ENCODE data around the gene RAB5B. TPM values are rescaled to one million over a fixed set of nuclear protein-coding genes. Genes with fewer than 3 reads are reported as not detected.

The RAB5B gene
- total and polyA plus RNA-seq, 5 donors from 2014 or later: 60.8 to 73.4 (median 67.4) TPM

DNA sequence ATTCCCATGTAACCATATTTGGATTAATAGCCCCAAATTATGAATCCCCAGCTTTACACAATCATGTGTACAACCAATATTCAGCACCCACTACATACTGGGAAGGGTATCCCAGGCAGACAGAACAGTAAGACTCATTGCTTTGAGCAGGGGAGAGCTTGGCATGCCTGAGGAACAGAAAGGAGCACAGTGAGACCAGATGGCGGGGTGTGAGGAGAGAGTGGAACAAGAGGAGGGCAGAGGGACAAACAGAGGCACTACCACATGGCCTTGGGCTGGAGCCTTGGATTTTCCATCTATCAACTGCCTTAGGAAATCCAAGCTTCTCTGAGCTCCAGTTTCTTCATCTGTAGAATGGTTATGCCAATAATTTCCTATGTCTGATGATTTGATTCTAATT lies 39.1 kb upstream of the RAB5B start:
- DNase-seq (no peak), ATAC-seq (ENCODE audit: low read depth in 2 of 2) (no peak)
- Mint-ChIP-seq H3K9me3 (peaks cover 0 to 4% (median 0%) of the 10 kb centered on the region in 7 donors), H3K27ac (peak overlapping the region; percentile 96 to 98 (median 97)), H3K27me3 (peaks cover 3% of the 10 kb centered on the region), H3K4me3 (peak overlapping the region; percentile 90 to 100 (median 98)), H3K4me1 (peaks cover 10 to 74% (median 64%) of the 10 kb centered on the region in 4 donors), H3K36me3 (peaks cover 67% of the 10 kb centered on the region)
- Histone ChIP-seq H3K36me3 (ENCODE audit: control insufficient read depth, insufficient read depth, low read length) (peaks cover 43% of the 10 kb centered on the region), H3K4me1 (ENCODE audit: control insufficient read depth, insufficient read depth, low read length, poor library complexity, severe bottlenecking) (peaks cover 72% of the 10 kb centered on the region), H3K27ac (ENCODE audit: insufficient read depth, low read length, poor library complexity, severe bottlenecking) (peak overlapping the region; percentile 92), H3K9me3 (ENCODE audit: control insufficient read depth in 2 of 2, low read length in 2 of 2) (no peaks in the 10 kb centered on the region), H3K27me3 (ENCODE audit: control insufficient read depth, insufficient read depth, low read length) (no peaks in the 10 kb centered on the region), H3K4me3 (ENCODE audit: low read depth, low read length) (peak overlapping the region; percentile 97)

DNA sequence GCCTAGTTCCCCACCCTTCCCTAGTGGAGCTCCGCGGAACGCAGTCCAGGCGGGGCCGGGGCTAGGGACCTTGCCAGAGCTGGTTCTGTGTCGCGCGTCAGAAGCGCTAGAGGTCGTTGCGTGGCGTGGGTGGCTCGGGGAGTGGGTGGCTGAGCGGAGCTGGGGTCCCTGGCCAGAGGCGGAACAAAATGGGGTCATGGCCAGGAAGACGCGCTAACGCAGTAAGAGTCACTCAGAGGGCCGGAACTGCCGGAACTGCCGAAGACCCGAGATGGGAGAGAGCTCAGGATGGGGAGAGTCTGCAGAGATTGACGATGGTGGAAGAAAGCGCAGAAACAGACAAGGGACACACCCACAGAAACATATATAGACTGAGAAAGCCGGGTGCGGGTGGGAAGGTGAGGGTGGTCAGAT lies 38.1 kb upstream of the RAB5B start:
- ATAC-seq (ENCODE audit: low read depth in 2 of 2): no peak
- H3K4me1 ChIP-seq (ENCODE audit: control insufficient read depth, insufficient read depth, low read length, poor library complexity, severe bottlenecking): peaks cover 78% of the 10 kb centered on the region
- H3K4me3 ChIP-seq (ENCODE audit: low read depth, low read length): peak overlapping the region; percentile 97

GRCh38 chr12:55937981-55938380 lies 35.9 kb upstream of the RAB5B start:
- Mint-ChIP-seq H3K27me3 (no peaks in the 10 kb centered on the region), H3K9me3 (no peaks in the 10 kb centered on the region), H3K4me1 (peaks cover 6 to 97% (median 80%) of the 10 kb centered on the region in 4 donors), H3K4me3 (peak overlapping the region; percentile 52 to 100 (median 86)), H3K36me3 (peaks cover 80% of the 10 kb centered on the region), H3K27ac (peak overlapping the region; percentile 54 to 97 (median 89))
- Histone ChIP-seq H3K36me3 (ENCODE audit: control insufficient read depth, insufficient read depth, low read length) (peaks cover 73% of the 10 kb centered on the region), H3K27me3 (ENCODE audit: control insufficient read depth, insufficient read depth, low read length) (no peaks in the 10 kb centered on the region), H3K4me3 (ENCODE audit: low read depth, low read length) (peak overlapping the region; percentile 28), H3K4me1 (ENCODE audit: control insufficient read depth, insufficient read depth, low read length, poor library complexity, severe bottlenecking) (peaks cover 80% of the 10 kb centered on the region), H3K27ac (ENCODE audit: insufficient read depth, low read length, poor library complexity, severe bottlenecking) (peak overlapping the region; percentile 92), H3K9me3 (ENCODE audit: control insufficient read depth in 2 of 2, low read length in 2 of 2) (no peaks in the 10 kb centered on the region)
- ATAC-seq (ENCODE audit: low read depth in 2 of 2): no peak
- no peak for DNase-seq

More for the DNA sequence above, 38.1 kb upstream of the RAB5B start:
- Histone ChIP-seq H3K27ac (ENCODE audit: insufficient read depth, low read length, poor library complexity, severe bottlenecking) (peak overlapping the region; percentile 92), H3K27me3 (ENCODE audit: control insufficient read depth, insufficient read depth, low read length) (no peaks in the 10 kb centered on the region), H3K36me3 (ENCODE audit: control insufficient read depth, insufficient read depth, low read length) (peaks cover 52% of the 10 kb centered on the region), H3K9me3 (ENCODE audit: control insufficient read depth in 2 of 2, low read length in 2 of 2) (no peaks in the 10 kb centered on the region)
- Mint-ChIP-seq H3K27ac (peak overlapping the region; percentile 96 to 98 (median 97)), H3K4me3 (peak overlapping the region; percentile 90 to 100 (median 98)), H3K4me1 (peaks cover 6 to 77% (median 67%) of the 10 kb centered on the region in 4 donors), H3K36me3 (peaks cover 76% of the 10 kb centered on the region), H3K9me3 (peaks cover 0 to 4% (median 0%) of the 10 kb centered on the region in 7 donors), H3K27me3 (no peaks in the 10 kb centered on the region)
- peak in 1 of 3 donors; percentile 49 for DNase-seq

DNA sequence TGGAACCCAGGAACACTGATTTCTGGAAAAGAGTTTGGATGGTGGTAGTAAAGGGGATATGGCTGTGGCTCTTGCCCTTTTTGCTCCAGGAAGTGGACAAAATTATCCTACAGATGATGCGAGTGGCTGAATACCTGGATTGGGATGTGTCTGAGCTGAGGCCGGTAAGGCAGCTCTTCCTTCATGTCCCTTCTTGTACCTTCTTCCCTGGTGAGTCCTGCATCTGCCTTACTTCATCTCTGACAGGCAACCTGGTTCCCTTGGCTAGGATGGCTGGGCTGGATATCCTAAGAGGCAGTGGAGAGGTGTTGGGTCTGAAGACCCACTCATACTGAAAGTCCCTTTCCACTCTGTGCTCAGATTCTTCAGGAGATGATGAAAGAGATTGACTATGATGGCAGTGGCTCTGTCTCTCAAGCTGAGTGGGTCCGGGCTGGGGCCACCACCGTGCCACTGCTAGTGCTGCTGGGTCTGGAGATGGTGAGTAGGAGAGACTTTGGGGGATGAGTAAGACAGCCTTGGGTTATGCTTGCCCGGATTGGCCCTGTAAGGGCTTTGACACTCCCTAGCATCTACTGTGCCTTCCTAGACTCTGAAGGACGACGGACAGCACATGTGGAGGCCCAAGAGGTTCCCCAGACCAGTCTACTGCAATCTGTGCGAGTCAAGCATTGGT lies 34.9 kb upstream of the RAB5B start:
- H3K4me1 Mint-ChIP-seq: peaks cover 6 to 99% (median 79%) of the 10 kb centered on the region in 4 donors
- H3K4me1 ChIP-seq (ENCODE audit: control insufficient read depth, insufficient read depth, low read length, poor library complexity, severe bottlenecking): peaks cover 70% of the 10 kb centered on the region
- no peaks in the 10 kb centered on the region for H3K9me3 ChIP-seq (ENCODE audit: control insufficient read depth in 2 of 2, low read length in 2 of 2)
- H3K4me3 ChIP-seq (ENCODE audit: low read depth, low read length): peak overlapping the region; percentile 21
- DNase-seq: no peak
- H3K27ac ChIP-seq (ENCODE audit: insufficient read depth, low read length, poor library complexity, severe bottlenecking): peak overlapping the region; percentile 92
- peak overlapping the region; percentile 78 to 100 (median 86) for H3K4me3 Mint-ChIP-seq
- no peaks in the 10 kb centered on the region for H3K27me3 Mint-ChIP-seq
- ATAC-seq (ENCODE audit: low read depth in 2 of 2): peak in 1 of 2 donors; percentile 9
- H3K27ac Mint-ChIP-seq: peak overlapping the region; percentile 89 to 97 (median 94)
- H3K36me3 ChIP-seq (ENCODE audit: control insufficient read depth, insufficient read depth, low read length): peaks cover 82% of the 10 kb centered on the region
- no peaks in the 10 kb centered on the region for H3K27me3 ChIP-seq (ENCODE audit: control insufficient read depth, insufficient read depth, low read length)
- H3K36me3 Mint-ChIP-seq: peaks cover 81% of the 10 kb centered on the region
- no peaks in the 10 kb centered on the region for H3K9me3 Mint-ChIP-seq

DNA sequence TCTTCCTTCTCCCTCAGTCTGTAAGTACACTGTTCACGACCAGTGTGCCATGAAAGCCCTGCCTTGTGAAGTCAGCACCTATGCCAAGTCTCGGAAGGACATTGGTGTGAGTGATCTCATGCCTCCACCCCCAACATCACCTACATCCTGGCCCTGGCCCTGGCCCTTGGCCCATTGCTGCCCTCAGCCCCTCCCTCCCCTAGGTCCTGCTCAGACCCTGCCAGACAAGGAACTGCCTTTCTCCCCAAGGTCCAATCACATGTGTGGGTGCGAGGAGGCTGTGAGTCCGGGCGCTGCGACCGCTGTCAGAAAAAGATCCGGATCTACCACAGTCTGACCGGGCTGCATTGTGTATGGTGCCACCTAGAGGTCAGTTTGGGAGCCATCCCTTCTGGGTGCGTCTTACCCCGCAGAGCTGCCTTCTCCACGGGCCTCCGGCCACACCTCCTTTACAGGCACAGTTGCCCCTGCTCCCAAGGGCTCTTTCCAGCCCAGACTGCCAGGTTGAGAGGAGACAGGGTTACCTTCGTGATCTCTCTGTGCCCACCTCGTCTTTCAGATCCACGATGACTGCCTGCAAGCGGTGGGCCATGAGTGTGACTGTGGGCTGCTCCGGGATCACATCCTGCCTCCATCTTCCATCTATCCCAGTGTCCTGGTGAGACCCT lies 33.7 kb upstream of the RAB5B start:
- no peaks in the 10 kb centered on the region for H3K27me3 ChIP-seq (ENCODE audit: control insufficient read depth, insufficient read depth, low read length)
- Mint-ChIP-seq H3K27ac (peak overlapping the region; percentile 54 to 97 (median 89)), H3K4me3 (peak overlapping the region; percentile 78 to 100 (median 86)), H3K9me3 (no peaks in the 10 kb centered on the region), H3K36me3 (peaks cover 85% of the 10 kb centered on the region), H3K27me3 (no peaks in the 10 kb centered on the region), H3K4me1 (peaks cover 6 to 97% (median 73%) of the 10 kb centered on the region in 4 donors)
- ATAC-seq (ENCODE audit: low read depth in 2 of 2) (peak; percentile 88 to 91), DNase-seq (peak; percentile 75 to 89 (median 87))
- H3K27ac ChIP-seq (ENCODE audit: insufficient read depth, low read length, poor library complexity, severe bottlenecking): peak overlapping the region; percentile 92
- H3K36me3 ChIP-seq (ENCODE audit: control insufficient read depth, insufficient read depth, low read length): peaks cover 93% of the 10 kb centered on the region
- H3K4me3 ChIP-seq (ENCODE audit: low read depth, low read length): peak overlapping the region; percentile 13
- H3K4me1 ChIP-seq (ENCODE audit: control insufficient read depth, insufficient read depth, low read length, poor library complexity, severe bottlenecking): peaks cover 63% of the 10 kb centered on the region
- no peaks in the 10 kb centered on the region for H3K9me3 ChIP-seq (ENCODE audit: control insufficient read depth in 2 of 2, low read length in 2 of 2)

- Histone ChIP-seq H3K4me3 (ENCODE audit: low read depth, low read length) (no peak overlapping the region), H3K36me3 (ENCODE audit: control insufficient read depth, insufficient read depth, low read length) (peaks cover 97% of the 10 kb centered on the region), H3K4me1 (ENCODE audit: control insufficient read depth, insufficient read depth, low read length, poor library complexity, severe bottlenecking) (peaks cover 45% of the 10 kb centered on the region), H3K27me3 (ENCODE audit: control insufficient read depth, insufficient read depth, low read length) (no peaks in the 10 kb centered on the region), H3K9me3 (ENCODE audit: control insufficient read depth in 2 of 2, low read length in 2 of 2) (no peaks in the 10 kb centered on the region), H3K27ac (ENCODE audit: insufficient read depth, low read length, poor library complexity, severe bottlenecking) (peak overlapping the region; percentile 42)
- Mint-ChIP-seq H3K27ac (peak overlapping the region; percentile 17 to 93 (median 56)), H3K27me3 (no peaks in the 10 kb centered on the region), H3K9me3 (no peaks in the 10 kb centered on the region), H3K4me1 (peaks cover 5 to 97% (median 64%) of the 10 kb centered on the region in 4 donors), H3K36me3 (peaks cover 80% of the 10 kb centered on the region), H3K4me3 (no peak overlapping the region)
- ATAC-seq (ENCODE audit: low read depth in 2 of 2) (no peak), DNase-seq (no peak)
These were observed 31.8 kb upstream of the RAB5B start for GRCh38 chr12:55942055-55942454.

DNA sequence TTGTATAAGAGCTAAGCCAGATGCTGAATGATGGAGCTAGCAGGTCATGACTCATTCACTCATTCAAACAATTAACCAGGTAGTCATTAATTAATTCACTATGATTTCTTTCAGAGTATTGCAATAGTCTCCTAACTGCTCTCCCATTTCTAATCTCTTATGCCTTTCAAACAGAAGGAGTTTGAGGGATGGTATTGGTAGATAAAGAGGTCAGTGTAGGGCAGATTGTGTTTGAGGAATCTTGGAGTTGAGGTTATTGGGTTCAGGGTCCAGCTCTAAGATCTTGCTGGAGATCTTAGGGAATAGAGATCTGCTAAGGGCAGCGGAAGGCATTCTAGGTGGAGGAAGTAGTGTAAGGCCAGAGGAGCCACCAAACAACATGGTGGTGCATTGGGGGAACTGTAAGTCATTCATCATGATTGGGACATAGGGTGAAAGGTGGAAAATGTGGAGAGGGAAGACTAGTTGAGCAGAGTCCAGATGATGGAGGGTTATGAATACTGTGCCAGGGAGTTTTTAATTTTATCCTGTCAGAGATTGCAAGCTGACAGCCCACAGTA lies 31.2 kb upstream of the RAB5B start:
- peak overlapping the region; percentile 6 for H3K27ac ChIP-seq (ENCODE audit: insufficient read depth, low read length, poor library complexity, severe bottlenecking)
- Mint-ChIP-seq H3K27me3 (no peaks in the 10 kb centered on the region), H3K36me3 (peaks cover 79% of the 10 kb centered on the region), H3K9me3 (no peaks in the 10 kb centered on the region), H3K4me3 (peak overlapping the region in 2 of 4 donors; percentile 2 to 20), H3K27ac (peak overlapping the region; percentile 39 to 67 (median 56)), H3K4me1 (peaks cover 5 to 95% (median 63%) of the 10 kb centered on the region in 4 donors)
- peaks cover 97% of the 10 kb centered on the region for H3K36me3 ChIP-seq (ENCODE audit: control insufficient read depth, insufficient read depth, low read length)
- peaks cover 39% of the 10 kb centered on the region for H3K4me1 ChIP-seq (ENCODE audit: control insufficient read depth, insufficient read depth, low read length, poor library complexity, severe bottlenecking)
- DNase-seq (no peak), ATAC-seq (ENCODE audit: low read depth in 2 of 2) (no peak)
- H3K27me3 ChIP-seq (ENCODE audit: control insufficient read depth, insufficient read depth, low read length): no peaks in the 10 kb centered on the region
- no peak overlapping the region for H3K4me3 ChIP-seq (ENCODE audit: low read depth, low read length)
- H3K9me3 ChIP-seq (ENCODE audit: control insufficient read depth in 2 of 2, low read length in 2 of 2): no peaks in the 10 kb centered on the region

Data from CD4-positive, CD25-positive, alpha-beta regulatory T cell (primary cell).